UCSD-AML1 (cell line): ENCODE data around the gene JARID2.

ENCODE experiments used
- DNase-seq: peaks from one replicate; lab custom pipeline; 2025; ENCODE audit not compliant: unreplicated experiment; lab: John Stamatoyannopoulos, UW

Gene JARID2

DNA sequence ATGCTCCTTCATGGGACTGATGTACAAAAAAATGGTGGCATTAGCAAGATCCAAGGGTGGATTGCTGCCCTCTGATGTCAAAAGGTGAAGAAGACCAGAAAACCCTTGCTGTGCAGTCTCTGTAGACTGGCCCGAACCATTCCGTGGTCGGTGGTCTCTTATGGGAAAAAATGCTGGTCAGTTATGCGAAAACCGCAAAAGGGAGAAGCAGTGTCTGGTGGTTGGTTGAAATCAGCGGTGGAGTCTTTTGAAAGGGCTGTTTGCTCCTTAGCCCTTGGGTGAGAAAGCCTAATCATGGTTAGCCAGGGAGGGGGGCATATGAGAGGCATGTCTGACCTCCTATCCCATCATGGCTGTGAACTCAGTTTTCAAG, 308.8 kb downstream of the JARID2 start:
- DNase-seq: no peak

DNA sequence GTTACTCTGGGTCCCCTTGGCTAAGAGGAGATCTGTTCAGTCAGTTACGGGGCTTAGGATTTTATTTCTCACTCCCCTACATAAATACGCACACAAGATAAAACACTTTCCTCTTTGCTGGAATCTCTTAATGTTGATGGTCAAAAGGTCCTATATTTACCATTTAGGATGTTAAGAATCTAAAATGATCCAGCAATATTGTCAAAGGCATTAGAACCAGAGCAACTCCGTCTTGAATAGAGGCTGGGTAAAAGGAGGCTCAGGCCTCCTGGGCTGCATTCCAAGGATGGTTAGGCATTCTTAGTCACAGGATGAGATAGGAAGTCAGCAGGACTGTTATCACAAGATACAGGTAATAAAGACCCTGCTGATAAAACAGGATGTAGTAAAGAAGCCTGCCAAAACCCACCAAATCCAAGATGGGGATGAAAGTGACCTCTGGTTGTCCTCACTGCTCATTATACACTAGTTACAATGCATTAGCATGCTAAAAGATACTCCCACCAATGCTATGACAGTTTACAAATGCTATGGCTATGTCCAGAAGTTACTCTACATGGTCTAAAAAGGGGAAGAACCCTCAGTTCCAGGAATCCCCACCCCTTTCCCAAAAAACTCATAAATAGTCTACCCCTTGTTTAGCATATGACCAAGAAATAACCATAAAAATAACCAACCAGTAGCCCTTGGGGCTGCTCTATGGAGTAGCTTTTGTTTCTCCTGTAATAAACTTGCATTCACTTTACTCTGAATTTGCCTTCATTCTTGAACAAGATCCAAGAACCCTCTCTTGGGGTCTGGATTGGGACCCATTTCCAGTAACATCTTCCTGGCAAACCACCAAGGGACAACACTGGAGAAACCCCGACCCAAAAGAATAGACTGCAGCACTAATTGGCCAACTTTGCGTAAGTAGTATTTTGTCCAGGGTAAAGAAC, 309.5 kb downstream of the JARID2 start:
- DNase-seq: no peak

- no peak for DNase-seq
These were observed 310.8 kb downstream of the JARID2 start for GRCh38 chr6:15556711-15557110.

GRCh38 chr6:15557174-15557573, 311.3 kb downstream of the JARID2 start:
- no peak for DNase-seq

- no peak for DNase-seq
These were observed 314.8 kb downstream of the JARID2 start for GRCh38 chr6:15560713-15561112.

- no peak for DNase-seq
These were observed 315.8 kb downstream of the JARID2 start for GRCh38 chr6:15561447-15562199.

GRCh38 chr6:15562977-15563376, 317.1 kb downstream of the JARID2 start:
- DNase-seq: no peak

DNA sequence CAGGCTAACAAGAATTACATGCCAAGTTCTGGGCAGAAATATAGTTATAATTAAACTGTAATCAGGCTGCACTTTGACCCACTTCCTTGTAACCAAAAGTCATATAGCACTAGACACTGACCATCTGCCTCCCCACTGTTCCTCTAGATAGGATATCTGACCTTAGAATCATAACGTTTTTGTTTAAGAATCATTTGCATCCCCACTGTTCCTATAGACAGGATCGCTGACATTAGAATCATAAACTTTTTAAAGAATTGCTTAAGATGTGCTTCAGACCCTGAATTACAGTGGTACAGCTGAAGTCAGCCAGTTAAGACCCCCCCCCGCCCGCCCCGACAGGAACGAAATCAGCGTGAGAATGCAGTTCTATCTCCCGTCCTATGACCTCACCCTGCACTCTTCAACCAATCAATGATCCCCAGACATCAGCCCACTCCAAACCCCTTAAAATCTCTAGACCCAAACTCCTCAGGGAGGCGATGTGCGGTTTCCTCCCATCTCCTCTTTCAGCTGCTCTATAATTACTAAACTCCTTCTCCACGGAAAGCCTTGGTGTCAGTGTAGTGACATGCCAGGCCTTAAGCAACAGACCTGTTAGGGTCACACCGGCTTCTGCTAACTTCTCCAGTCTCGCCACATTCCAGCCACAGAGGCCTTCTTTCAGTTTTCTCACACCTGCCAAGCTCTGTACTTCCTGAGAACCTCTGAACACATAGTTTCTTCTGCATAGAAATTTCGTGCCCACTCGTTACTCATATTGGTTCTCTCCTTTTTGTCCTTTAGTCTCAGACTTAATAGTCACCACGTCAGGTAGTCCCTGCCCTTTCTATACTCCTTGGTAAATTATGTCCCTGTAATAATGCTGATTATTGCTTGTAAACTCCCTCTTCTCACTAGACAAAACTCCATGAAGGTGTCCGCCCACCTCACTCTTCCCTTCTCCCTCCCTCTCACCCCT, 323.4 kb downstream of the JARID2 start:
- DNase-seq: no peak

GRCh38 chr6:15570171-15570570, 324.3 kb downstream of the JARID2 start:
- no peak for DNase-seq
